HepG2 (cell line): ENCODE data around the gene RPL41. TPM values are rescaled to one million over a fixed set of nuclear protein-coding genes. Genes with fewer than 3 reads are reported as not detected.

Experiments
- DR1 ChIP-seq: sonication (generic); formaldehyde crosslinking; IDR thresholded peaks from 2 replicates; pipeline ENCODE4 v1.8.0; 2021; ENCODE audit warnings: mild to moderate bottlenecking, missing genetic modification reagents, inconsistent platforms
- HNRNPK ChIP-seq: fragments of 200-400 bp; formaldehyde crosslinking; IDR thresholded peaks from 2 replicates; pipeline ENCODE4 v1.6.1; 2018; ENCODE audit warnings: low read length, low read depth, moderate library complexity, mild to moderate bottlenecking; ENCODE audit not compliant: poor library complexity, severe bottlenecking
- HNRNPUL1 ChIP-seq: fragments of 200-400 bp; formaldehyde crosslinking; IDR thresholded peaks from 2 replicates; pipeline ENCODE4 v1.6.1; 2017; ENCODE audit warnings: low read depth, mild to moderate bottlenecking, low read length, moderate library complexity
- KAT2B ChIP-seq: fragments of 150-350 bp; IDR thresholded peaks from 2 replicates; pipeline ENCODE4 v1.6.1; 2014; ENCODE audit warnings: low read depth, low read length, borderline replicate concordance
- KLF12 ChIP-seq: sonication (generic); formaldehyde crosslinking; IDR thresholded peaks from 2 replicates; pipeline ENCODE4 v1.4.0; 2020; ENCODE audit warnings: missing genetic modification reagents, borderline replicate concordance
- KLF15 ChIP-seq: sonication (generic); formaldehyde crosslinking; IDR thresholded peaks from 2 replicates; pipeline ENCODE4 v1.8.1; 2023; ENCODE audit warnings: borderline replicate concordance, mild to moderate bottlenecking, inconsistent platforms, missing genetic modification reagents, mixed read lengths
- MLLT10 ChIP-seq: sonication (generic); formaldehyde crosslinking; IDR thresholded peaks from 2 replicates; pipeline ENCODE4 v1.4.0; 2020; ENCODE audit warnings: missing genetic modification reagents
- POLR2AphosphoS2 ChIP-seq: IDR thresholded peaks from 2 replicates; pipeline ENCODE4 v1.6.1; 2011; ENCODE audit warnings: low read depth, low read length, improper control_type of control experiment
- PPARG ChIP-seq: conservative IDR thresholded peaks from 2 replicates; pipeline ENCODE4 v1.6.1; 2016; ENCODE audit warnings: missing biosample characterization, missing genetic modification reagents
- THAP8 ChIP-seq: sonication (generic); formaldehyde crosslinking; IDR thresholded peaks from 2 replicates; pipeline ENCODE4 v1.5.1; 2020; ENCODE audit warnings: missing genetic modification reagents, mild to moderate bottlenecking, borderline replicate concordance
- ZBTB8A ChIP-seq: sonication (generic); formaldehyde crosslinking; IDR thresholded peaks from 2 replicates; pipeline ENCODE4 v1.4.0; 2020; ENCODE audit warnings: mild to moderate bottlenecking, low read depth, missing genetic modification reagents, borderline replicate concordance
- ZNF207 ChIP-seq: fragments of 450-650 bp; IDR thresholded peaks from 2 replicates; pipeline ENCODE4 v1.6.1; 2016; ENCODE audit warnings: antibody characterized with exemption, borderline replicate concordance
- ZNF224 ChIP-seq: sonication (generic); formaldehyde crosslinking; IDR thresholded peaks from 2 replicates; pipeline ENCODE4 v1.5.0; 2020; ENCODE audit warnings: mild to moderate bottlenecking, missing genetic modification reagents
- ZNF567 ChIP-seq: sonication (generic); formaldehyde crosslinking; IDR thresholded peaks from 2 replicates; pipeline ENCODE4 v1.8.1; 2023; ENCODE audit warnings: mild to moderate bottlenecking, missing genetic modification reagents, borderline replicate concordance
- polyA plus RNA-seq, 8 experiments: library from polyadenylated mRNA; depleted of rRNA in 3 of 8; stranded (reverse) in 7 of 8; unstranded in 1 of 8; fragments of >200 nt; fragmentation: Illumina TruSeq in 4 of 8; extraction: Trizol in 4 of 8; gene quantifications; 2 replicates each; pipeline versions ENCODE4 v1.2.1 to v1.2.3, GENCODE V29; 2011 to 2016; ENCODE audit warnings: low read depth in 4 of 8, missing spikeins in 1 of 8, mixed read lengths in 1 of 8; ENCODE audit not compliant: insufficient read depth in 1 of 8
- total RNA-seq, 5 experiments: library from RNA; depleted of rRNA; stranded (reverse); fragments of >200 nt; fragmentation: Illumina TruSeq; extraction: Trizol; gene quantifications; 2 replicates each; pipeline ENCODE4 v1.2.3, GENCODE V29; 2016; ENCODE audit warnings: low read depth in 1 of 5
- TF ChIP-seq, protein P1 (sequence below): sonication (generic); formaldehyde crosslinking; IDR thresholded peaks from 2 replicates; pipeline ENCODE4 v1.5.1; 2020; ENCODE audit warnings: missing genetic modification reagents, mild to moderate bottlenecking, borderline replicate concordance
- TF ChIP-seq, protein P2 (sequence below): sonication (generic); formaldehyde crosslinking; IDR thresholded peaks from 2 replicates; pipeline ENCODE4 v1.8.0; 2022; ENCODE audit warnings: mild to moderate bottlenecking, missing genetic modification reagents

The RPL41 gene
- total and polyA plus RNA-seq, 2 of the 13 experiments (the other 11 are each of a cell fraction or from before 2014, with no cell fraction given), result 4,012 to 7,670 TPM

- TF ChIP-seq ZNF224 (CRISPR knock-in tag), result peak; percentile 52; the same call in 1 of the 2 replicates
- TF ChIP-seq KLF15, result no peak
- TF ChIP-seq PPARG (CRISPR knock-in tag), result 0 out of 2 replicates have a peak, but pooled peaks have one; percentile 68
- TF ChIP-seq HNRNPK, result no peak
- TF ChIP-seq MLLT10 (CRISPR knock-in tag), result no peak
- peak; percentile 98 for TF ChIP-seq DR1 (CRISPR knock-in tag)
- TF ChIP-seq, protein P1, sequence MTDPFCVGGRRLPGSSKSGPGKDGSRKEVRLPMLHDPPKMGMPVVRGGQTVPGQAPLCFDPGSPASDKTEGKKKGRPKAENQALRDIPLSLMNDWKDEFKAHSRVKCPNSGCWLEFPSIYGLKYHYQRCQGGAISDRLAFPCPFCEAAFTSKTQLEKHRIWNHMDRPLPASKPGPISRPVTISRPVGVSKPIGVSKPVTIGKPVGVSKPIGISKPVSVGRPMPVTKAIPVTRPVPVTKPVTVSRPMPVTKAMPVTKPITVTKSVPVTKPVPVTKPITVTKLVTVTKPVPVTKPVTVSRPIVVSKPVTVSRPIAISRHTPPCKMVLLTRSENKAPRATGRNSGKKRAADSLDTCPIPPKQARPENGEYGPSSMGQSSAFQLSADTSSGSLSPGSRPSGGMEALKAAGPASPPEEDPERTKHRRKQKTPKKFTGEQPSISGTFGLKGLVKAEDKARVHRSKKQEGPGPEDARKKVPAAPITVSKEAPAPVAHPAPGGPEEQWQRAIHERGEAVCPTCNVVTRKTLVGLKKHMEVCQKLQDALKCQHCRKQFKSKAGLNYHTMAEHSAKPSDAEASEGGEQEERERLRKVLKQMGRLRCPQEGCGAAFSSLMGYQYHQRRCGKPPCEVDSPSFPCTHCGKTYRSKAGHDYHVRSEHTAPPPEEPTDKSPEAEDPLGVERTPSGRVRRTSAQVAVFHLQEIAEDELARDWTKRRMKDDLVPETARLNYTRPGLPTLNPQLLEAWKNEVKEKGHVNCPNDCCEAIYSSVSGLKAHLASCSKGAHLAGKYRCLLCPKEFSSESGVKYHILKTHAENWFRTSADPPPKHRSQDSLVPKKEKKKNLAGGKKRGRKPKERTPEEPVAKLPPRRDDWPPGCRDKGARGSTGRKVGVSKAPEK (CRISPR knock-in tag), result no peak
- TF ChIP-seq ZNF567 (CRISPR knock-in tag), result no peak
- TF ChIP-seq, protein P2, sequence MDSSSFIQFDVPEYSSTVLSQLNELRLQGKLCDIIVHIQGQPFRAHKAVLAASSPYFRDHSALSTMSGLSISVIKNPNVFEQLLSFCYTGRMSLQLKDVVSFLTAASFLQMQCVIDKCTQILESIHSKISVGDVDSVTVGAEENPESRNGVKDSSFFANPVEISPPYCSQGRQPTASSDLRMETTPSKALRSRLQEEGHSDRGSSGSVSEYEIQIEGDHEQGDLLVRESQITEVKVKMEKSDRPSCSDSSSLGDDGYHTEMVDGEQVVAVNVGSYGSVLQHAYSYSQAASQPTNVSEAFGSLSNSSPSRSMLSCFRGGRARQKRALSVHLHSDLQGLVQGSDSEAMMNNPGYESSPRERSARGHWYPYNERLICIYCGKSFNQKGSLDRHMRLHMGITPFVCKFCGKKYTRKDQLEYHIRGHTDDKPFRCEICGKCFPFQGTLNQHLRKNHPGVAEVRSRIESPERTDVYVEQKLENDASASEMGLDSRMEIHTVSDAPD (CRISPR knock-in tag), result no peak
- TF ChIP-seq ZNF207, result no peak
- no peak for TF ChIP-seq KAT2B
- no peak for TF ChIP-seq HNRNPUL1
- TF ChIP-seq POLR2AphosphoS2, result peak; percentile 97
- TF ChIP-seq THAP8 (CRISPR knock-in tag), result no peak
- TF ChIP-seq ZBTB8A (CRISPR knock-in tag), result no peak
- TF ChIP-seq KLF12 (CRISPR knock-in tag), result peak; percentile 92
Observed at GRCh38 chr12:56116267-56117081, at the start of gene RPL41 (continued).
